A204.1 (cell line): ENCODE data around the gene CCDC88A.
"Not testable (repeated sequence)": the region's sequence is repeated elsewhere in the genome, so short reads cannot be mapped to it uniquely, and the experiment has no call there.

Experiments used
- FAIRE-seq: peaks from 2 replicates; lab custom pipeline; 2012; peaks lifted over from hg19 to GRCh38; lab: Jason Lieb, UNC

Gene CCDC88A

DNA sequence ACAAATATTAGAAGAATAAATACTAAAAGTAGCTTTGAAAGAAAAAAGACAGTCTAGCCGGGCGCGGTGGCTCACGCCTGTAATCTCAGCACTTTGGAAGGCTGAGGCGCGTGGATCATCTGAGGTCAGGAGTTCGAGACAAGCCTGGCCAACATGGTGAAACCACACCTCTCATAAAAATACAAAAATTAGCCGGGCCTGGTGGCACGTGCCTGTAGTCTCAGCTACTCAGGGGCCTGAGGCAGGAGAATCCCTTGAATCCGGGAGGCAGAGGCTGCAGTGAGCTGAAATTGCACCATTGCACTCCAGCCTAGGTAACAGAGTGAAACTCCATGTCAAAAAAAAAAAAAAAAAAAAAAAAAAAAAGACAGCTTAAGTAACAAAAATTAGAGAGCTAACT is 34.1 kb downstream of the CCDC88A start:
- FAIRE-seq, result not testable (repeated sequence)

DNA sequence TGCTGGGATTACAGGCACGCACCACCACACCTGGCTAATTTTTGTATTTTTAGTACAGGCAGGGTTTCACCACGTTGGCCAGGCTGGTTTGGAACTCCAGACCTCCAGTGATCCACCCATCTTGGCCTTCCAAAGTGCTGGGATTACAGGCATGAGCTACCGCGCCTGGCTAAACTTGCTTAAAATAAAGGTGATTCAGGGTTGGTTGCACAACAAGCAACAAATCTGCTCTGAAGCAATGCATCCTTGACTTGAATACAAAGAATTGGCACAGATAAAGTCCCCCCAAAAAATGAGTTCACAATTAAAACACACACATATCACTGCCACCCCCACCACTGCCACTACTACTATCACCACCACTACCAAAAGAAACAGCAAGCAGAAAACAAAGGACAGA is 34.9 kb downstream of the CCDC88A start:
- no peak for FAIRE-seq

DNA sequence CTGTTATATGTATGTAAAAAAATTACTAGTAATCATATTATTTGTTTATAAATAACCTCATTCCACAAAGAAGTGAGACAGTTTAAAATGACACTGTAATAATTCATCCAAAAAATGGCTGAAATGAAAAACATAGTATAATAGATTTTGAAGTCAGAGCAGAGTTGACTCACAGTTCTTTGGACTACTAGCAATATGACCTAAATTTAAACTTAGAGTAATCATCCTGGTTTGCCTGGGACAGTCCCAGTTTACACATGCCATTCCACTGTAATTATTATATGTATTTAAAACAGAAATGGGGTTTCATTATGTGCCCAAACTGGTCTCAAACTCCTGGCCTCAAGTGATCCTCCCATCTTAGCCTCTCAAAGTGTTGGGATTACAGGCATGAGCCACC is 48.3 kb downstream of the CCDC88A start:
- no peak for FAIRE-seq

DNA sequence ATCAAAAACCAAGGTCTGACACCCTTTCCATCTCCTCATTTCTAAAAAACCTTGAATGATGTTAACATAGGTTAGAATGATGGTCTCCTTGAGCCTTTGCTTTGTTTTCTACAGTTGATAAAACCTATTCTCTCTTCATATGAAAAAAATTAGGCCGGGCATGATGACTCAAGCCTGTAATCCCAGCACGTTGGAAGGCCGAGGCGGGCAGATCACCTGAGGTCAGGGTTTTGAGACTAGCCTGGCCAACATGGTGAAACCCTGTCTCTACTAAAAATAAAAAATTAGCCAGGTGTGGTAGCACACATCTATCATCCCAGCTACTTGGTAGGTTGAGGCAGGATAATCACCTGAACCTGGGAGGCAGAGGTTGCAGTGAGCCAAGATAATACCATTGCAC is 49.4 kb downstream of the CCDC88A start:
- no peak for FAIRE-seq

DNA sequence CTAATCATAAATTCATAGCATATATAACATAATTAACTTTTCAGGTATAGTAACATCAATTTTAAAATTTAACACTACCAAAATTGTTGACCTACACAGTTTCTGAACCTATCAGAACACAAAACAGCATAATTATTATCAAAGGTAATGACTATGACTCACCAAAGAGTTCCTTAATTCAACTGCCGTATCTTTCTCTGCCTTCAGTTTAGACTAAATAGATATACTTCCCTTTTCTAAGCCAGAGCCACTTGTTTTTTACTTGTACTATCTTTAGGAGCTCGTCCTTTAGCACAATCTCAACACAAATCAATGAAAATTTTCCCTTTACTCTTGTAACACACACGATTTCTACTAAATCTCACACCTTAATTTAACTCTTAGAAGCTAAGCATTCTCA is 54.4 kb downstream of the CCDC88A start:
- FAIRE-seq, result no peak

DNA sequence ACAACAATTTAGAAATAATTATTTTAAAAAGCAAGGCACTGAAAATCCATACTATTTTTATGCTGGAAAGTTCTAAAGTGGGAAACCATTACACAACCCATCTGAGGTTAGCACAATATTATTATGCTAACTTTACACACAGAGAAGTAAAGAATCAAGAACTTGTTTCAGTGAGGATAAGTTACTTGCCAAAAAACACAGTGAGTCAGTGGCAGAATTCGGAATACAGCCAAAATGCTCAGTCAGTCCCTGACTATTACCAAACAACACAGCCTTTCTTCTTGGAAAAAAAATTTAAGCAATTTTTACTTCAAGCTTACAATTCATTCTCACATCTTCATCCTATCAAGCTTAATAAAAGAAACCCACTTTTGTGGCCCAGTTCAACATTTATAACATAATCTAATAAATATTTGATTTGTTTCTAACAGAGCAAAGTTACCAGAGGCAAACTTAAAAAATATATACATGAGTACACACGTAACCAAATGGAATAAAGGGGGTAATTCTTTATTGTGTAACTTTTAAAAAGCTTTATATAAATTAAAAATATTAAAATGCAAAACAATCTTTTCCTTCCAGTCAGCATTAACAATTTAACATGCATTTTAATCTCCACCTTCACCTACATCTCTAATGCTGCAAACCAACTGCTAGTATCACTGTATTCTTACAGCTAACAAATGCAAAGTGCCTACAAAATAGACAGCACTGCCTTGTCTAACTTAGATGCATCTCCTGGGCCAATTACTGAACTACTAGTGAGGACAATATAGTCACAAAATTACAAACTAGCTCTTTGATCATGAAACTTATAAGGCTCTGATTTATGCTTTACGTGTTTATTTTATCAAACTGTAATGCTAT is 55.2 kb downstream of the CCDC88A start:
- FAIRE-seq, result peak; percentile 97

DNA sequence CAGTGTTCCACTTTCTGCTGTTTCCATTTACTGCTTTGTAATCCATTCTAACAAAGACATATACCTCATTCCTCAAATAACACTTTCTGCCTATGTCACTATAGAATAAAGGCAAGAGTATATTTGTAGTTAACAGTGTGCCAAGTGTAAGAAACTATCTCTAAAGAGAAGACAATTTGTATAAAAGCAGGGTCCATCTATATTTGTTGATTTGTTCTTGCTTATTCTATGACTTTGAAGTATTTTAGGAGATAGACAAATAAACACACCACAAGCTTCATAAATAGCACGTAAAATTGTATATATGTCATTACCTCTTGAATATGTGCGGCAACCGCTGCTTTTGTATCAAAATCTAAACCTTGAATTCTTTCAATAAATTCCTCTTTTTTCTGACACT is 56.0 kb downstream of the CCDC88A start:
- no peak for FAIRE-seq

DNA sequence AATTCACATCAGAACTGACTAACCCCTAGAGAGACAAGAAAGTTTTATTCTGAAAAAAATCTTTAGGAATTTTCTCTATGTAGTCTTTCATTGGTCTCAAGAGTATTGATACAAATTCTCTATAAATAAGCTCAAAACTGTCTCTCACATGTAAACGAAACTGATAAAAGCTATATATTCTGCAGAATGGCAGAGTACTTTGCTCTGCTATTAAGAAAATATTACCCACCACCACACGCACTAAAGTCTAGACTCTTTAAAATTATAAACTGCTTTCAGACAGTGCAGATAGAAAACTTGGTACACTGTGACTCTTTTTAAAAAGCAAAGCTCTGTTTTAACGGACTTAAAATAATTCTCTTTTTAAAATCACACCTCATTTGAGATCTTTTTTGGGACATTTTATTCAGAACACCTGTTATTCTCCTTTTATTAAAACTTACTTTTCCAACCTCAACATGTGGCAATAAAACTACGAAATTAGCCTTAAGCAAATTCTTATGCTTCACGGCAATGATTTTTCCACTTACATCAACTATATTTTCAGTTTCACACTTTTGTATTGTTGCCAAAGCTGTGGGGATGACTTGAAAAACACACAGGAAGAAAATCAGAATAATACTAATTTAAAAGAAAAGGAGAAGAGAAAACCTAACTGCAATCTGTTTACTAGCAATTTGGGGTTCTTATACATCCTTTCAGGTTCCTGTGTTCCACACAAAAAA is 58.0 kb downstream of the CCDC88A start:
- FAIRE-seq, result no peak

DNA sequence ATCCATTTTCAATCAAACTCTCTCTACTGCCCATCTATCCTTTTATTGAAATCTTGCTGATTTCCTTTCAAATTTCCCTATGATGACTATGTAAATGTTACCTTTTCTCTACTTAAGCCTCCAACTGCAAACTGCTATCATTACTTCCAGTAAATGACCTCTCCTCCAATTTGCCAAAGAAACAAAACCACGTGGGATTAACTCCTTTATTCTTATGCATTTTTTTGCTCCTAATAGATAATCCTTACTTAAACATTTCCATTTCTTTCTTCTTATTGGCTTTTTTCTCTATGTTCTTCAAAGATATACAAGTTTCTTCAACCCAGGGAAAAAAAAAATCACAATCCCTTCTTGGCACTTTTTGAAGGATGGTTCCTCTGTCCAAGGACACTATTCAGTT is 61.2 kb downstream of the CCDC88A start:
- FAIRE-seq, result no peak

DNA sequence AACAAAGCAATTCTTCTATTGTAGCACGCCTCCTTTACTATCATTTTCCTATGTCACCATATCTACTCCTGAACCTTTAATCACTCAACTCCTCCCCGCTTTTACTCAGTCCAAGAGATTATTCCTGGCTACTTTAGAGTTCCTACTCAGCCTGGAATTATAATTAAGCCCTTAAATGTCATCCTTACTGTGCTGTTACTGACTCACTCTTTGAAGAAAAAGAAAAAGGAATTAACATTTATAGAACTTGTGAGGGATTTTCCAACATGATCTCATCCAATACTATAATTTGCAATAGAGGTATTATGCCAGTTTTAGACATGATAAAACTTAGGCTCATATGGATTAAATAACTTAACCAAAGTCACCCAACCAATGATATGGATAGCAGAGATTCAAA is 61.7 kb downstream of the CCDC88A start:
- FAIRE-seq, result no peak

DNA sequence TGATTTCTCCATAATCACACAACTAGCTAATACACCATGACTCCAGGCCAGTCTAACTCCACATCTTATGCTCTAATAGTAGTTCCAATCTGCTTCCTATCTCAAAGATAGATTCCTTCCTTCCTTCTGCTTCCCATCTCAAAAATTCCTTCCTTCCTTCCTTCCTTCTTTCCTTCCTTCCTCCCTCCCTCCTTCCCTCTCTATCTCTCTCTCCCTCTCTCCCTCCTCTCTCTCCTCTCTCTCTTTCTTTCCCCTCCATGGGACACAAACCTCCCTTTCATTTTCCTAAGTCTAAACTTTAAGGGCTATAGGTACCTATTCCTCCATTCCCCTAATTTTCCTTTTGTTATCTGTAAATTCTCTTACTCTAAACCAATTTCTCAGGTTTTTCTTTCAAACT is 62.5 kb downstream of the CCDC88A start:
- no peak for FAIRE-seq

DNA sequence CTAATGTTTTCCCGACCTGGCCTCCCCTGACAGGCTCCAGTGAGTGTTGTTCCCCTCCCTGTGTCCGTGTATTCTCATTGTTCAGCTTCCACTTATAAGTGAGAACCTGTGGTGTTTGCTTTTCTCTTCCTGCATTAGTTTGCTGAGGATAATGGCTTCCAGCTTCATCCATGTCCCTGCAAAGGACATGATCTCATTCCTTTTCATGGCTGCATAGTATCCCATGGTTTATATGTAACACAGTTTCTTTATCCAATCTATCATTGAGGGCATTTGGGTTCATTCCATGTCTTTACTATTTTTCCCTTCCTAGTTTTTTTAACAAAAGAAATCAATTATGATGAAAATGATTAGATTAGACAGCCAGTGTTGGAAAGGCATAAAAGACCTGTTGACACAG is 63.5 kb downstream of the CCDC88A start:
- not testable (repeated sequence) for FAIRE-seq

DNA sequence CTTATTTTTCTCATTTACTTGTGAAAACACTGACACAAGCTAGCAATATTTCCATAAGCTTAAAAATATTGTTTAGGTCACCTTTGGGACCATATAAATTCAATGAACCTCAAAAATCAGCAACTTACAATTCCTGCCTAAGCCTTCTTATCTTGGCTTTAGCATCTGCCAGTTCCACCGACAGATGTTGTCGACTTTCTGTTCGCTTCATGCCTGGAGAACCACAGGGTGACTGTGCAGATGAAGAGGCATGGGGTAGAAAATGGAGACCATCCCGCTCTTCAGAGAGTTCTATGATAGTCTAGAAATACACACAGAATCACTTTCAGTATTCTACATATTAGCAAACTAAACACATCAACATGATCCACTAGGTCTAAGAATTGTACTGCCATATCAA is 64.2 kb downstream of the CCDC88A start:
- no peak for FAIRE-seq

DNA sequence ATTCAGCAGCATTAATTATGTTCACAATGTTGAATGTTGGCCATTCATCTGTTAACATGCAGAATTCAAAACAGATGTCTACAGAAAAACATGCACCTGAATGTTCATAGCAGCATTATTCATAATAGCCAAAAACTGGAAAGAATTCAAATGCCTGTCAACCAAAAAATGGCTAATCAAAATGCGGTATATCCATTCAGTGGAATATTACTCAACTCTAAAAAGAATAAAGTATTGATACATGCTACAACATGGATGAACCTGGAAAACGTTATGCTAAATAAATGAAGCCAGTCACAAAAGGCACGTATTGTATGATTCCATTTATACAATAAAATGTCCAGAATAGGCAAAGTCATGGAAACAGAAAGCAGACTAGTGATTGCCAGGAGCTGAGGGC is 68.0 kb downstream of the CCDC88A start:
- no peak for FAIRE-seq

DNA sequence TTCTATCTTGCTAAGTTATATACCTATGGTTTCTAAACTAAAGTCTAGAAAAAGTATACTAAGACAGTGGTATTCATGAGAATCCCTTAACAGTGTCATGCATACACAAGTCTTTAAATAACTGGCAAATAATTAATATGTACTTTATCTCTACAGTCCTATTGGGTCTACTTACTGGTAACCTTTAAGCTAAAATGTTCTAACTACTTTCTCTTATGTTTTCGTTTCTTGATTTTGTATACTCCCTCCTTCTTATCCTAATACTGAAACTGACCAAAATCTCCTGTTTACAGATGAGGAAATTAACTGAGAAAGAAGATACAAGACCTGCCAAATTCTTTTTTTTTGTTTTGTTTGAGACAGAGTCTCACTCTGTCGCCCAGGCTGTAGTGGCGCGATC is 74.6 kb downstream of the CCDC88A start:
- FAIRE-seq, result peak; percentile 39

DNA sequence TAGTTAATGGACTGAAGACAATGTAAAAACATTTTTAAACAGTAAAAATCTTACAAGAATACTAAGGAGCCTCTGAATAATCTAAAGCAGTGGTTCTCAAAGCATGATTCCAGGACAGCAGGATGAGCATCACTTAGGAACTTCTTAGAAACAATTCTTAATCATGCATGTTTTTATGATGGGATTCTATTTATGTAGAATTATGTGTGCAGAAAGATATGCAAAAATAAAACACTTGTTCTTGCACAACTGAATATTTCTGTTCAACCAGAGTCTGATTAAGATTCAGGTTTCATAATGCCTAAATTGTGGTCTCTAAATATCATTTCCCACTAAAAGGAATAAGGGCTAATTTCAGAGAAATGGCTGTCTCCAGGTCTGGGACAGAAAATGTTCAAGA is 81.4 kb downstream of the CCDC88A start:
- FAIRE-seq, result no peak

DNA sequence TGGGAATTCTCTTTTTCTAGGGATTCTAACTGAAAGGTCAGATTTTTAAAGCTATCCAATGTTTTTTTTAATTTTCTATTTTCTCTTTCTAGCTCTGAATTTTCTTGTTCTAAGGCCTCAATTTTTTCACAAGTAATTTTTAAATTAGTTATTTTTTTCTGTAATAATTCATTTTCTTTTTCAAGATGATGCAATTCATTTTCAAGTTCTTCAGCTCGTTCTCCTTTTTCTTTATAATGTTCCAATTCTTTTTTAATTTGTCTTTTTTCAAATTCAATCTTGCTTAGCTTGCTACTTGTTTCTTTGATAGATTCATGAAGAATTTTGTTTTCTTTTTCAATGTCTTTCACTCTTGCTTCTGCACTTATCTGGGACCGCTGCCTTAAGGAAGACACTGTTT is 84.9 kb downstream of the CCDC88A start:
- FAIRE-seq, result peak; percentile 46

DNA sequence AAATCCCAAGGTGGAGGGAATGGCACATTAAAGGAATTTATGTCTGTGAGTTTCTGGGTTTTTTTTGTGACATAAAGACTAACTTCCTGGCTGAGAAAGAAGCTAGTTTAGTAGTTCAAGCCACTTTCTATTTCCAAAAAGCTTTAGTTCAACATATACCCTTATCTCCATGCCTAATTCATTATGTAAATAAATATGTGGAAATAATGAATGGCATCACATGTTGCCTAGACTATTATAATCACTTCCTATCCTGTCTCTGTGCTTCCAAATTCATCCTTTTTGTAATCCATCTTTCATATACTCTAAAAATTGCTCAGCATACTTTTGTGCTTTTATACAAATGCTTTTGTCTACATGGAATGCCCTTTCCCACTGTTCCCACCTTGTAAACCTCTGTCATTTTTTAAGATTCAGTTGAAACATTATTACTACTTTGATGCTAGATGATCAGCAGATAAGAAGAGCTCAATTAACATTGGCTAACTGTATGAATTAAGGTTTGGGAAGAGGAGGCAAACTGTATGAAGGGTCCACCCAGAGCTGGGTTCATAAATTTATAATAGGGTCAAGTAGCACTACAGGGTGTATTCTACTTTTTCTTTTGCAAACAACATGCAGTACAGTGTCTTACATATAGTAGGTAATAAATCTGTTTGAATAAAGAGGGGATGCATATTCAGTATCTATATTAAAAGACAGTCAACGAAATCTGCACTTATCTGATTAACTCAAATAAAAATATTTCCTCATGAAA is 88.9 kb downstream of the CCDC88A start:
- FAIRE-seq, result no peak

DNA sequence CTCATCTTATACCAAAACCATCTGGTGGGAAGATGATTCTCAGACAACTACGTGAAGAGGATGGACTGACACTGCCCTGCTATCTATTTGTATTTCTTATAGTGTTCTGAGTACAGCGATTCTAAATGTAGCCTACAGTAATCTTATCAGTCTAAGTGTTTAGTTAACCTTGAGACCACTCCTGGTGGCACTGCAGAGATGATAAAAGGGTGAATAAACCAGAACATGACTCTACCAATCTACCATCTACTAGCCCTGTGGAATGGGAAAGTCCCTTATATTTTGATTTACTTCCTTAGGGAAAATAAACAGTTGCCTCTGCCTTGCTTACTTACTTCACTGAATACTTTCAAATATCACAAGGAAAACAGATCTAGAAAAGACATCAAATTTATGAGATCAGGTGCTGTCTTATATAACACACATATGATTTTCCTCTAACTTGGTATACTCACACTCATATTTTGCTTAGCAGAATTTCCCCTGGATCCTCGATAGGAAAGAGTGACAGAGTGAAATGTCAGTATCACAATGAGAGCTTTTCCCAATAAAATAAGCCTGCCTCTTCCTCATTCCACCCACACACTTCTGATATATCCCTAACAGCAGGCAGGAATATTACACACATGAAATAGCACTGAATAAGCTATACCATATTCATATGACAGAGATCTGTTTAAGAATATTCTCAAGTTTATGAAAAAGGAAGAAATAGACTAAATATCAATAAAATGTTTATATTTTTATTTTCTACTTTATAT is 92.0 kb downstream of the CCDC88A start:
- peak; percentile 30 for FAIRE-seq

DNA sequence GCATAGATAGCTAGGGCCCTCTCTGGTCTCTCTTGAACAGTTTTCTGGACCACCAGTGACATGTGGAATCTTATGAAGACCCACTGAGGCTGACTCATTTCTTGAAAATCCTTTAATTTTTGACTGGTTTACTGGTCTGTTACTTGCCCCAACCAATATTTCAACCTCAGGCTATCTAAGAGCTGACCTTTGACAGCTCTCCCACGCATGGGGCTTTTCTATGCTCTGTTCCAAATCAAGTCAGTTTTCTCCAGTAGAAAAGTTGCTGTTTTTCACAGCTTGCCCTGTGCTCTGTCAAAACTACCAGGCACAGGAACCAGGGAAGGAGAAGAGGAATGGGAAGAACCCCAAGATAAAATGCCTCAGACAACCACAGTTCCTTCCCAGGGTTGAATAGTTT is 104.7 kb downstream of the CCDC88A start:
- no peak for FAIRE-seq

DNA sequence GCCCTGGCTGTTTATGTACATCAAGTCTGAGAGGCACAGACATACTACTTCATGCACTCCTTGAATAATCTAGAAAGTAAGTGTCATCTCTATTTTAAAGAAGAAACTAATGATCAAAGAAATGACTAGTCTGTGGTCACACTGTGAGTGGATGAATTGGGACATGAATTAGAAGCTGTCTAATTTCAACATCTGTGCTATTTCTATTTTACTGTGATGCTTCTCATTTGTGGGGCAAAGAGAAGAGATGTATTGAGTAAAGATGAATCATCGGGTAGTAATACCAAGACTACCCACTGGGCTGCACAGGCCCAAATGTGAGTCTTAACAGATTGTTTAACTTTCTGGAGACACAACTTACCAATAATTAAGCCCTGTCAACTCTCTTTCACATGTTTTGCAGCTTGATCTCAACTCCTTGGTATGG is 108.2 kb downstream of the CCDC88A start:
- FAIRE-seq, result no peak

DNA sequence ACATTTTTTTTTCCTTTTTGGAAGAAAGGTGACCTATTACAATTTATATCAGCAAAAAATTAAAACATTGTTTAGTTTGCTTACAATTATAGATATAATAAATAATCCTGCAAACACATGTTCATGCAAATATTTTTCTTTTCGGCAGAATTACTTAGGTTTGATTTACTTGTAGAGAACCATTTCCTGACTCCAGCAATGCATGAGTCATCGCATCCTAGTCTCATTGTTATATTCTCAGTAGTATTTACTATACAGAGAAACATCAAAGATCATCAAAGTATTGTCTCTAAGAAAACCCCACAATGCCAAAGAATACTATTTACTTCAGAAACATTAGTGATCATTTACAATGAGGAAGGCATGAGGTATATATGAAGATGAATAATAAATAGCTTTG is 110.2 kb downstream of the CCDC88A start:
- FAIRE-seq, result no peak
